Stimulated activated effector memory CD8-positive, alpha-beta T cell treated with anti-CD3 and anti-CD28 coated beads, Interleukin-12 subunit alpha, Interleukin-12 subunit beta, amount 100 ng/mL, for 72 hours (primary cell): ENCODE data around the gene ADAMTSL1.

Experiments
- ATAC-seq: fragments of 150-1000 bp; cut with Tn5 transposase; 2 replicates; pipeline ENCODE4 v1.10.0; 2021
- DNase-seq, 2 donors: peaks; one replicate each; pipeline ENCODE4 v3.0.0; 2021 to 2022; ENCODE audit warnings: low spot score in 2 of 2
- H3K27ac Mint-ChIP-seq: one replicate; pipeline ENCODE4 v1.8.0; 2022; ENCODE audit warnings: mild to moderate bottlenecking, mixed read lengths
- H3K36me3 Mint-ChIP-seq: one replicate; pipeline ENCODE4 v1.8.0; 2022; ENCODE audit warnings: mild to moderate bottlenecking, mixed read lengths
- H3K4me1 Mint-ChIP-seq: one replicate; pipeline ENCODE4 v1.8.0; 2022; ENCODE audit warnings: mixed read lengths
- H3K4me3 Mint-ChIP-seq: one replicate; pipeline ENCODE4 v1.8.0; 2022; ENCODE audit warnings: mild to moderate bottlenecking, mixed read lengths
- H3K9me3 Mint-ChIP-seq: one replicate; pipeline ENCODE4 v1.8.0; 2022; ENCODE audit warnings: mixed read lengths

The ADAMTSL1 gene

DNA sequence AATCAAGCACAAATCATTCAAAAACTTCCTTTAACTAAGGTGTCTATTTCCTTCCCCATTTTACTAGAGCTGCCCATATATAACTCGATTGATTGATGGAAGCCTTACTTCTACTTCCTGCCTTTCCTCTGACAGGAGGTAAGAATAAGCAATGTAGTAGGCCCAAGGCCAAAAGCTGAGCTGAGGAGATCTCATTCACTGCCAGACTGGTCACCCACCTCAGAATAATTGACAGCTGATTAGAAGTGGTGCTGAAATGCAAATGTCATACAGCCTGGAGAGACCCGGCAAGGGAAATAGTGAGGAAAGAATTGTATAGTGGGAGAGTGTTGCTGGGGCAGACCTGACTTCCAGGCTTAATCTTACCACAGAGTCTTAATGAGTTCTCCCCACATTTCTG, 319.2 kb downstream of the ADAMTSL1 start:
- ATAC-seq (peak; percentile 18), DNase-seq (no peak)
- Mint-ChIP-seq H3K4me1 (no peaks in the 10 kb centered on the region), H3K9me3 (no peaks in the 10 kb centered on the region), H3K27ac (no peak overlapping the region), H3K36me3 (no peaks in the 10 kb centered on the region), H3K4me3 (no peak overlapping the region)

DNA sequence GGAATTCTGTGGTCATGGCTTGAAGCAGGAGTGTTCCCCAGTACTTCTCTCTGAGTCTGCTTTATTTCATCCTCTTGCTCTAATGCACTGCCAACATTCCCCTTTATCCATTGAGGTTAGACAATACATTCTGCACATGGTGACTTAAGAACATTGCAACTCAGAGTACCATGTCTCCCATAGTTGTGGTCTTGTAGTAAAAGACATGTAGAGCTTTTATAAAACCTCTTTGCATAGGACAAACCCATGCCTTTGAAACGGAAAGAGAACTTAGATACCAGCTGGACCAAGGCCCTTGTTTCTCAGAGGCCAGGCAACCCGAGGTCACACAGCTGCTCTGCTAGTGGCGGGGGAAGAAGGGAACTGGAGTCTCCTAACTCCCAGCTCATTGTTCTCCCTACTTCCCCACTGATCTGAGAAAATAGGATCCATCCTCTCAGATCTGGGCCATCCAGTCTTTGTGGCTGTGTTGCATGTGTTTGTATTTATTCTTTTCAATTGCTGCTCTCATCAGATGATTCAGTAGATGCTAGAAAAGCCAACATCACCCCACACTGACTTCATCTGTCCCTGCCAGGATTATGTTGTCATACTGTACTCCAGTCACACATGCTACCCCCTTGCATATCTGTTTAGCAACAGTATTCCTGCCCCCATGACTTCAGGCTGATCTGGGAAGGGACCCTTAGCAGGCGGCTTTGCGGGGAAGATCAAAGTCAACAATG, 322.2 kb downstream of the ADAMTSL1 start:
- Mint-ChIP-seq H3K36me3 (no peaks in the 10 kb centered on the region), H3K4me1 (no peaks in the 10 kb centered on the region), H3K9me3 (no peaks in the 10 kb centered on the region), H3K27ac (no peak overlapping the region), H3K4me3 (no peak overlapping the region)
- DNase-seq = no peak
- ATAC-seq = no peak

DNA sequence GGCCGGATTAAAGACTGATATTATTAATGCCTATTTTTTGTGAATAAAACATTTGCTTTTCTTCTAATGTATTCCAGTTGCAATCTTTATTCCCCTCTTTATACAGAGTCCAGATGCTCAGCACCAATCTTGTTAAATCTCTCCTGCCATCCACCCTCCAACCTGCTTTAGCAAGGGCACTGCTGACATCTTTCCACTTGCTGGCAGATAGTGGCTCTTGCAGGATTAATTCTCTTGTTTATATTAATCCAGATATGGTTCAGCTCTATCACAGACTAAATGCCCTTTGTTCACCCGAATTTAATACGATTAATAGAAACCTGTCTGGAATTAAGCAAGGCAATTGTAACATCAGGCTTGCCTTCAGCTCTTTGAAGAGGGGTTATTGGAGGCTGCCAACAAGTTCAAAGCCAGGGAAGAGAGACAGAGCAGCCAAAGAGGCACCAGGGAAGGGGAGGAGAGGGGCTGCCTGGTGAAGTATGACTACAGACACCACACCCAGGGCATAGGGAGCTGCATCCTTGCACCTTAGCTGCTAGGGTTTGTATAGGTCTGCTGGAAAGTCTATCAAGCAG, 322.8 kb downstream of the ADAMTSL1 start:
- Mint-ChIP-seq H3K36me3 (no peaks in the 10 kb centered on the region), H3K4me1 (no peaks in the 10 kb centered on the region), H3K27ac (no peak overlapping the region), H3K4me3 (no peak overlapping the region), H3K9me3 (no peaks in the 10 kb centered on the region)
- DNase-seq (no peak), ATAC-seq (no peak)

DNA sequence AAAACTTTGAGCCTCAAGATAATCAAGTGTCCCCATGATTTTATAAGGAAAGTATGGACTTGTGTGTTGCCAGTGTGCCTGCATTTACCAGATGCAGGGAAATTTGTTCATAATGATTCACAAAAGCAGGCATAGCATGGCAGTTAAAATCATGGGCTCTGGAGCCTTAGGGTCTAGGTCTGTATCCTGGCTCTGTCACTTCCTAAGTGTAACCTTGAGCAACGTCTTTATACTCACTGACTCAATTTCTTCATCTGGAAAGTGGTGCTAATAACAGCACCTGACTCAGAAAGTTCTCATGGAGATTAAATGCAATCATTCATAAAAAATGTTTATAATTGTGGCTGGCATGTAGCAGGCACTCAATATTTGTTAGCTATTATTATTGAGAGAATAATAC, 324.2 kb downstream of the ADAMTSL1 start:
- no peak for DNase-seq
- no peaks in the 10 kb centered on the region for H3K4me1 Mint-ChIP-seq
- no peak overlapping the region for H3K27ac Mint-ChIP-seq
- no peaks in the 10 kb centered on the region for H3K9me3 Mint-ChIP-seq
- ATAC-seq = no peak
- no peaks in the 10 kb centered on the region for H3K36me3 Mint-ChIP-seq
- H3K4me3 Mint-ChIP-seq = no peak overlapping the region

DNA sequence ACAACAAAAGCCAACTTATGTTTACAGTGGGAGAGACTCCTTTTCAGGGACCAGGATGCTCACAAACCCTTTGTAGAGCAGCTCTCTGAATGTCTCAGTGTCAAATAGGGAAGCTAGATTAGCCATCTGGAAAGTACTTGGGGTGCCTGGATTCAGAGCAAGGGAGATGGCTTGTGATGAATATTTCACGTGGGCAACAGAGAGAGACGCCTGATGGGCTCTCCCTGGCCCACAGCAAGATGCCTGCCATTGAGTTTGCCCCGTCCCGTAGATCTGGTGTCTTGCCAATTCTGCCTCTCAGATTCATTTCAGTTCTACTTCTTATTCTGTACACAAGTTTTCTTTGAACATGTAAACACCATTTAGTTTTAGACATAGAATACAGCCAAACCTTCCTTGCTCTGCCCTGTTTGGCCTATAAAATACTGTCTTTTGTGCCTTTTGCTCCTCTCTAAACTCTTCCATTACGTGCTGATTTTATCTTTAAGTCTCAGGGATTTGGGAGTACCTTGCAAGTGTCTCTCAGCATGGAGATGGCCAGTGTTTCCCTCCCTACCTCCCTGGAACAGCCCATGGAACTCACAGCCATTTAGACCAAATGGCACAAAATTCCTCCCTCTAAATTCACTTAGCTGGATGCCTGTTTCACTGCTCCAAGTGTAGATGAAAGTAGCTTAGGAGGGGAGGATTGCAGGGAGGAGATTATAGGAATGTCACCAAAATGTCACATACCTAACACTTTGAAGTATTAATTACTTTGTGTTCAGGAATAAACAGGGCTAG, 324.7 kb downstream of the ADAMTSL1 start:
- DNase-seq = no peak
- H3K9me3 Mint-ChIP-seq = no peaks in the 10 kb centered on the region
- H3K36me3 Mint-ChIP-seq = no peaks in the 10 kb centered on the region
- no peak for ATAC-seq
- H3K27ac Mint-ChIP-seq = no peak overlapping the region
- H3K4me1 Mint-ChIP-seq = no peaks in the 10 kb centered on the region
- H3K4me3 Mint-ChIP-seq = no peak overlapping the region

DNA sequence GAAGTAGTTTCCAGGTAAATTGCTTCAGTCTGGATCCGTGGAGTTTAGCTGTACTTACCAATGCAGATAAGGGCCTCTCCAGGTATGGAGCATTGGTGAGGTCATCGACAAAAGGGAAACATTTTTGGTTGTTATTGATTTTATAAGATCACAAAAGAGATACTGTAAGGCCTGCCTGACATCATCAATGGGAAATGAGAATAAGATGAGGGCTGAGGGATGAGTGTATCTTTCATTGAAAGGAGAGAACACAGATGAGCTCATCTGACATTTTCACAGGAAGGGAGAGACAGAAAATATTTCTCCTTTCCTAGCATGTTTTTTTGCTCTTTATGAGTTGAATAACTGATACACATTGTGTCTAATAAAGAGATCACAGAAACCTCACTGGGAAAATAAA, 325.5 kb downstream of the ADAMTSL1 start:
- Mint-ChIP-seq H3K9me3 (no peaks in the 10 kb centered on the region), H3K27ac (no peak overlapping the region), H3K4me3 (no peak overlapping the region), H3K36me3 (no peaks in the 10 kb centered on the region), H3K4me1 (no peaks in the 10 kb centered on the region)
- ATAC-seq (no peak), DNase-seq (no peak)

DNA sequence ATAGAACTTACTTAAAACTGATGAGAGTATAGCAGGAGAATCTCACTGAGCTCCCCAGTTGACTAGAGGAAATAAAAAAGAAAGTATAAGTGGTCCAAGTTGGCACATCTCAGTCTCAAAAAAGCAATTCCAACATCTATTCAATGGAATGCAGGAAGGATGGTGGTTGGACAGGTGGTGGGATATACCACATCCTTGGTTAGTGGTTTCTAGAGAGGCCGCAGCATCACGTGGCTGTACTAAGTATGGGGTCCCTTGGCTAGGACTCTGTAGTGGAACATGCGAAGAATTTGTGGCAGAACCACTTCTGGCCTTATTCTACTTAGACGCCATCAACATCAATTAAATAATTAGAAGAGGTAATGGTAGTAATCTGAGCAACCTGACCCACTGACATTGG, 326.6 kb downstream of the ADAMTSL1 start:
- DNase-seq = no peak
- no peak for ATAC-seq
- Mint-ChIP-seq H3K27ac (no peak overlapping the region), H3K36me3 (no peaks in the 10 kb centered on the region), H3K9me3 (no peaks in the 10 kb centered on the region), H3K4me1 (no peaks in the 10 kb centered on the region), H3K4me3 (no peak overlapping the region)

DNA sequence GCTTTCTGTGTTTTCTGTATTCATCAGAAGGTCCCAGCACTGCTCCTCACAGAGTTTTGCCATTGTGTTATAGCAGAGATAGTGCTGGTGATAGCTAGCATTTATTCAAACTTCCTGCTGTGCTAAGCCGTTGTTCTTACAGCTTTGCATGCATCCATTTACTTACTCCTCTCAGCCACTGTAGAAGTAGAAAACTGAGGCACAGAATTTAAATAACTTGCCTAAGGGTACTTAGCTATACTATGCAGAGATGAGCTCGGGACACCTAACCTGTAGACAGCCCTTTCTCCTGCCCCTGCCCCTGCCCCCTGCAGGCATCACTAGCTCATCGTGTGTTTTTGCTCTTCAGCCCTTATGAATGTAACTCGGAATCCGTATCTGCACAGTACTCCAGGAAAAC, 331.4 kb downstream of the ADAMTSL1 start:
- Mint-ChIP-seq H3K27ac (no peak overlapping the region), H3K4me3 (no peak overlapping the region), H3K4me1 (no peaks in the 10 kb centered on the region), H3K9me3 (no peaks in the 10 kb centered on the region), H3K36me3 (no peaks in the 10 kb centered on the region)
- DNase-seq (no peak), ATAC-seq (peak; percentile 45)

DNA sequence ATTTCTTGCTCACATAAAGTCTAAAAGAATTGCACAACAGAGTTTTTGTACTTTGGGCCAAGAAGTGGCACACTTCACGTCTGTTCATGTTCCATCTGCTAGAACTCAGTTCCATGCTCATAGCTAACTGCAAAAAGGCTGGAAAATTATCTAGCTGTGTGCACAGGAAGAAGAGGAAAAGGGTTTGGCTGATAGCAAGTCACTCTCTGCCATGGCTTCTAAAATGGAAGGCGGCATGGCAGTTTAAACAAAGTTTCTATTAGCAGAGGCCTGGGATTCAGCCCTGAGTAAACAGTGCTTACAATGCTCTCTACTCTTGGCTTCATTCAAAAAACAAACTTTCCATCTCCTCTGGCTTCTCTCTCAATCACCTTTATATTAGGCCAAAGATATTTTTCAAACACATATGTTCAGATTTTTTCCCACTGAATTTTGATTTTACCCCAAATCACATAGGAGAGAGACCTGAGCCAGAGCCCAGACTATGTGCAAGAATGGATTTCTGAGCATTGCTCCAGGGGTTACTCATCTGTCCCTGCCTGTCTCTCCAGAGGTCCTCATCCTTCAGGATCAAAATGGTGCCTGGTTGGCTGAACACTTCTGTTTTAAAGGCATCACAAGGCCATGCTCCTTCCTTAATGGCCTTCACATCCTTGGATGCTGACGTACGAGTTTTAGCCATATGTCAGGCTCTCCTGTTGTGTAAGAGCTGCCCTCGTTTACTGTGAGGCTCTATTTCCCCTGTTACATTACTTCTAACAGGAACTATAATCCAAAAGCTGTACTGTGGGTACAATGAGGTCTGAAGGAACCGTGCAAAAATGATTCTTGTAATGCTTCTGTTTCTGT, 332.5 kb downstream of the ADAMTSL1 start:
- no peaks in the 10 kb centered on the region for H3K4me1 Mint-ChIP-seq
- H3K27ac Mint-ChIP-seq = no peak overlapping the region
- no peaks in the 10 kb centered on the region for H3K36me3 Mint-ChIP-seq
- H3K4me3 Mint-ChIP-seq = no peak overlapping the region
- H3K9me3 Mint-ChIP-seq = no peaks in the 10 kb centered on the region
- ATAC-seq = no peak
- DNase-seq = no peak

DNA sequence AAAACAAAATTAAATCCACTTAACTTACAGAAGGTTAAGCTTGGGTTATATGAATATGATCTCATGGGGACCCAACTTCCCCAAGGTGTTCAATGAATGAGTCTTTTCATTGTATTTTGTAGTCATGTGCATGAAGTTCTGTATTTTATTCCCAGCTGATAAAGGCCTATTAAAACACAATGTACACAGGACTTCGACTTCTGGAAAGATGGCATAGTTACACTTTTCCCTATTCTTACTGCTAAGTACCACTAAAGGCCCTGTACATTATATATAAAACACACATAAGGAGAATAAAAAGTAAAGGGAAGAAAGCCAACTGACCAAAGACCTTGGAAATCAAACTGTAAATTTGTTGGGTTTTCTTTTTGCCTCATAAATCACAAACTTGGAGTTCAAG, 336.6 kb downstream of the ADAMTSL1 start:
- Mint-ChIP-seq H3K4me3 (no peak overlapping the region), H3K4me1 (no peaks in the 10 kb centered on the region), H3K27ac (no peak overlapping the region), H3K36me3 (no peaks in the 10 kb centered on the region), H3K9me3 (no peaks in the 10 kb centered on the region)
- DNase-seq (no peak), ATAC-seq (no peak)

DNA sequence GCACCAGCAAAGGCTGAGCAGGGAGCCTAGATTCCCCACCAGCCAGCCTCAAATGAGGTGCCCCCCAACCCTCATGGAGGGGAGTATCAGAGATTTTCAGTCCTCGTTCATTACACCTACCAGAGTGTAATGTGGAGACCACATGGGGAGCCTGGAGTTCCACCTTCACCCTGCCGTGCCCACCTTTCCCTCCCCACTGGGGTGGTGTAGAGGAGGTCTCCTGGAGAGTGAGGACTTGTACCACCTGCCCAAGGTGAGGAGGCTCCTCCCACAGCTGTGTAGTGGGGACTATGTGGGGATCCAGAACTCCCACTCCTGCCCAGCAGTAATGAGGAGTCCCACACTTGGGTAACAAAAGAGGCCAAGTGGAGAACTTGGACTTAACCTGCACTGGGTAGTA, 337.2 kb downstream of the ADAMTSL1 start:
- no peak overlapping the region for H3K4me3 Mint-ChIP-seq
- no peak overlapping the region for H3K27ac Mint-ChIP-seq
- no peaks in the 10 kb centered on the region for H3K36me3 Mint-ChIP-seq
- DNase-seq (no peak), ATAC-seq (no peak)
- no peaks in the 10 kb centered on the region for H3K9me3 Mint-ChIP-seq
- no peaks in the 10 kb centered on the region for H3K4me1 Mint-ChIP-seq

DNA sequence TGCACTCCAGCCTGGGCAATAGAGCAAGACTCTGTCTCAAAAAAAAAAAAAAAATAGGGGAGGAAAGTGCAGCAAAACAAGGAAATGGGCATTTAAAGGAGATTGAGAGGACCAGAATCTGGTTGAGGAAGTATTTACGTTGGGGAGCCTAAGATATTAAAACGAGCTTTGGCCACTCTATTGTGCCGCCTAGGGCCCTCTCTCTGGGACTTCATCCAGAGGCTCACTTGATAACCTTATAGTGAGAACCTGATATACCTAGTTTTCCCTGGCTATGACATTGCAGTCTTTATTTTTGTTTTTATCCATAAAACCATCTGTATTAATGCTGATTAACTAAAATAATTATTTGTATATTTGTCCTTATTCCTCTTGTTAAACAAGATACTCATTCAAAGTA, 345.5 kb downstream of the ADAMTSL1 start:
- H3K4me1 Mint-ChIP-seq = no peaks in the 10 kb centered on the region
- DNase-seq (no peak), ATAC-seq (no peak)
- H3K27ac Mint-ChIP-seq = no peak overlapping the region
- H3K36me3 Mint-ChIP-seq = no peaks in the 10 kb centered on the region
- no peak overlapping the region for H3K4me3 Mint-ChIP-seq
- H3K9me3 Mint-ChIP-seq = no peaks in the 10 kb centered on the region

DNA sequence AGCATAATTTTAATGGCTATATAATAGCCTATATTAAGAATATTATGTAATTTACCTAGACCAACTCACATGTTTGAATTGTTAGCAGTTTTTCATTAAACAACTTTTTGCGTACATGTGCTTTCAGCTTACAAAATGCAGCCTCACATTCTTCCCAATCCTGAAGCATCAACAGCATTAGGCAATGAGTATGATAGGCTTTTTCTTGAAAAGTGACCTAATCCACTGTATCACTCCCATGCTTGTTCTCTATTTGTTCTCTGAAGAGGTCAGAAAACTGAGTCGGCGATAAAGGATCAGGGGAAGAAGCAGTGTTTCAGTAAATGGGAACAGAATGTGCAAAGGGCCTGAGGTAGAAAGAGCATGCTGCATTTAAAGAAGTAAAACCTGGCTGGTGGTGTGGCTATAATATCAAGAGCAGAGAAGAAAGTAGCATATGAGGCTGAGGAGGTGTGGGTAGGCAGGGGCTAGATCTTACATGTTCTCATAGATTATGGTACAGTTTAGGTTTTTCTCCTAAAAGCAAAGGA, 346.7 kb downstream of the ADAMTSL1 start:
- H3K4me3 Mint-ChIP-seq = no peak overlapping the region
- no peaks in the 10 kb centered on the region for H3K36me3 Mint-ChIP-seq
- ATAC-seq (no peak), DNase-seq (no peak)
- H3K27ac Mint-ChIP-seq = no peak overlapping the region
- no peaks in the 10 kb centered on the region for H3K4me1 Mint-ChIP-seq
- no peaks in the 10 kb centered on the region for H3K9me3 Mint-ChIP-seq

DNA sequence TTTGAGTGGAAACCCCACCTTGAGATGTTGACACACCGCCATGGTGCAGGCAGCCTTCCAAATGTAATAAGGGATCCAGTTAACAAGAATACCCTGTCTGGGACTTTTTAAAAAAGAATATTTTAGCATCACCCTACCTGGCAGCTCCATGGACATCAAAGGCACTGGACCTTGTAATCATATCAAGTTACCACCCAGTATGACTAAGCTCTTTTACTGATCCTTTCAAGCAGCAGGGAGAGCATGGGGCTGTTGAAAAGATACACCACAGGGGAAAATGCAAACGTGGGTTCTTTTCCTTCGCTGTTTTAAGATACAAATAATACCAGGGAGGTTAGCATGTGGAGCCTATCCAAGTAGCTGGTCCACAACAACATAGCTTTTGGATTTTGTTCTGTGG, 347.8 kb downstream of the ADAMTSL1 start:
- H3K4me3 Mint-ChIP-seq = no peak overlapping the region
- no peaks in the 10 kb centered on the region for H3K4me1 Mint-ChIP-seq
- ATAC-seq (no peak), DNase-seq (no peak)
- H3K9me3 Mint-ChIP-seq = no peaks in the 10 kb centered on the region
- no peak overlapping the region for H3K27ac Mint-ChIP-seq
- H3K36me3 Mint-ChIP-seq = no peaks in the 10 kb centered on the region

DNA sequence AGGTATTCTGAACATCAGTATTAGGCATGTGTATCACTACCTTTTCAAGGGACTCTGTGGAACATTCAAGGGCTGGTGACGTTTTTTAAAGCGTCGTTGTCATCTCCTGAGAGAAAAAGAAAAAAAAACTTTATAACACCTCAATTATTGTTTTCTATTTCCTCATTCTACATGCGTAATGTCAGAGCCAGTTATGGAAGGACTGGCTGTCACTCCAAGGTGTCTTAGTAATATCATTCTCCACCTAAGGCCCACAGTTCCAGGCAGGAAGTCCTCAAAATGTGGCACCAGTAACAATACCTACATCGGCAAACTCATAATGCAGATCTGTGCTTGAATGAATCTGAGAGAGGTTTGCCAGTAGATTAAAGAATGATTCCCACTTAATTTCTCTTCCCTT, 348.9 kb downstream of the ADAMTSL1 start:
- ATAC-seq = no peak
- no peak overlapping the region for H3K4me3 Mint-ChIP-seq
- no peaks in the 10 kb centered on the region for H3K36me3 Mint-ChIP-seq
- H3K9me3 Mint-ChIP-seq = no peaks in the 10 kb centered on the region
- DNase-seq = no peak
- no peaks in the 10 kb centered on the region for H3K4me1 Mint-ChIP-seq
- H3K27ac Mint-ChIP-seq = no peak overlapping the region
